Measurements from ENCODE around the gene NLRP9. TPM values are rescaled to one million over a fixed set of nuclear protein-coding genes. Genes with fewer than 3 reads are reported as not detected.

Gene NLRP9
- polyA plus RNA-seq, 1 donor, result not detected

GRCh38 chr19:55704494-55705245 lies 33.5 kb downstream of the NLRP9 start:
- DNase-seq (ENCODE audit: low read depth), result no peak

GRCh38 chr19:55703790-55704215 lies 34.4 kb downstream of the NLRP9 start:
- no peak for DNase-seq (ENCODE audit: low read depth)

DNA sequence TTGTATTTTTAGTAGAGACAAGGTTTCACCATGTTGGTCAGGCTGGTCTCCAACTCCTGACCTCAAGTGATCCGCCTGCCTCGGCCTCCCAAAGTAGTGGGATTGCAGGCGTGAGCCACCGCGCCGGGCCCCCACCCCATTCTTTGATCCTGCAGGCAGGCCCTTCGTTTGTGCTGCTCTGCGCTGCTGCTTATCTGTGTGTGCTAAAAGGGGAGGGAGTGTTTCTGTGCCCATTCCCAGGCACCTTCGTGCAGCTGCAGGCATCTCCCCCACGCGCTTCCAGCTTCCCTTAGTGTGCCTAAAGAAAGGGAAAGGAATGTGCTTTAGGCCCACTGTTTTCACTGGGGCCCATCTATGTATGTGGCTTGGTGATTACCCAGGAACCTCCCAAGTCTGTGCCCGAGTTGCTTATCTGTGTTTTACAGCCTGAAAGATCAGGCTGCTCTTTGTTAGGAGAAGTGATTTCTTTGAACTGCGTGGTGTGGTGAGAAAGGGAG lies 36.0 kb downstream of the NLRP9 start:
- no peak for DNase-seq (ENCODE audit: low read depth)

- DNase-seq (ENCODE audit: low read depth), result no peak
Observed at GRCh38 chr19:55700813-55701212, 37.4 kb downstream of the NLRP9 start.

GRCh38 chr19:55699221-55699620 lies 39.0 kb downstream of the NLRP9 start:
- DNase-seq (ENCODE audit: low read depth), result no peak

- DNase-seq (ENCODE audit: low read depth), result no peak
Observed at GRCh38 chr19:55698256-55698655, 39.9 kb downstream of the NLRP9 start.

GRCh38 chr19:55697698-55698097 lies 40.5 kb downstream of the NLRP9 start:
- DNase-seq (ENCODE audit: low read depth), result no peak

- DNase-seq (ENCODE audit: low read depth), result no peak
Observed at GRCh38 chr19:55697069-55697440, 41.1 kb downstream of the NLRP9 start.

- DNase-seq (ENCODE audit: low read depth), result no peak
Observed at GRCh38 chr19:55696301-55697068, 41.7 kb downstream of the NLRP9 start.

DNA sequence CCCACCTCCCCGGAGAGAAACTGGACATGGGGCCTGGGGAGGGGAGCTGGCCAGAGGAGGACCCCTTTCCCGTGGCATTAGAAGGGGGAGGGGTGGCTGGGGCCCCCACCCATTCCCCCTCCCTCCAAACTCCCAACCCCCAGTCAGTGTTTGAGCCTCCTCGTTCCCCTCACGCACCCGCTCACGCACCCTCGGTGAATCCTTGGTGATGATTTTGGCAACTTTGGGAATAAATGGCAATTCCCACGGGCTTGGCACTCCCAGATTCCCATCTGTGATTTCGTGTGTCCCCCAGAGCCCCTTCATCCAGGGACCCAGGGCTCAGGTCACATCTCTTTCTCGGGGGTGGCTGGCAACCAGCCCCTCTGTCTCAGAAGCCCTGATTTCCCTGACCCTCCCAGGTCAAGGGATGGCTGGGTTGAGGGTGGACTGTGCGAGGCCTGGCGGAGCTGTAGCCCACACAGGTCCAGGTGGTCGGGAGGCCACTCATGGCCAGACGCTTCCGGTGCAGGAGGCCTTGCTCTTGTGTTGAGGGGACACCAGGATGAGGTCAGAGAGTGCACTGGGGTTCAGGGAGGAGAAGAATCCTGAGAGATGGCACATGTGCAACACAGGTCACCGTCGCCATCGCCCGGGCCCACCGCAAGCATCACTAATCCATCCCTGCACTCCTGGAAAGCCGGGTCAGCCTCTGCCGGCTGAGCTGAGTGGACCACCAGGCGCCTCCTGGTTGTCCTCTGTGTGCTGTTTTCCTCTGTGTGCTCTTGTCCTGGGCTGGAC lies 42.5 kb downstream of the NLRP9 start:
- no peak for DNase-seq (ENCODE audit: low read depth)

DNA sequence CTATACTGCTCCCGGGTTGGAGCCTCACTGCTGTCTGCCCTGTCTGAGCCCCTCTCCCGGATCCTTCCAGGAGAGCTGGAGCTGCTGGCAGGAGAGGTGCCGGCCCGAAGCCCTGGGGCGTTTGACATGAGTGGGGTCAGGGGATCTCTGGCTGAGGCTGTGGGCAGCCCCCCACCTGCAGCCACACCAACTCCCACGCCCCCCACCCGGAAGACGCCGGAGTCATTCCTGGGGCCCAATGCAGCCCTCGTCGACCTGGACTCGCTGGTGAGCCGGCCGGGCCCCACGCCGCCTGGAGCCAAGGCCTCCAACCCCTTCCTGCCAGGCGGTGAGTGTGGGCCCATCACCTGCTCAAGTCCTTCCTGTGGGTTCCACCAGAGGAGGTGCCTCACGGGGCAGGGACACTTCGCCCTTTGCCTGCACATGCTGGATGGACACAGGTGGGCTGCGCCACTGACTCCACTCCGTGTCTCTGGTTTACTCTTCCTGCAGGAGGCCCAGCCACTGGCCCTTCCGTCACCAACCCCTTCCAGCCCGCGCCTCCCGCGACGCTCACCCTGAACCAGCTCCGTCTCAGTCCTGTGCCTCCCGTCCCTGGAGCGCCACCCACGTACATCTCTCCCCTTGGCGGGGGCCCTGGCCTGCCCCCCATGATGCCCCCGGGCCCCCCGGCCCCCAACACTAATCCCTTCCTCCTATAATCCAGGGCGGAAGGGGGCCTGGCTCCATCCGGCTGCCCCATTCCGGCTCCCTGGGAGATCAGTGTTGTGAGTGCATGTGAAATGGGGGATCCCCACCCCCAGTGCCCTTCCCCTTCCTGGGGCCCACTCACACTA lies 43.3 kb downstream of the NLRP9 start:
- no peak for DNase-seq (ENCODE audit: low read depth)

- DNase-seq (ENCODE audit: low read depth), result no peak
Observed at GRCh38 chr19:55694241-55694655, 44.0 kb downstream of the NLRP9 start.

DNA sequence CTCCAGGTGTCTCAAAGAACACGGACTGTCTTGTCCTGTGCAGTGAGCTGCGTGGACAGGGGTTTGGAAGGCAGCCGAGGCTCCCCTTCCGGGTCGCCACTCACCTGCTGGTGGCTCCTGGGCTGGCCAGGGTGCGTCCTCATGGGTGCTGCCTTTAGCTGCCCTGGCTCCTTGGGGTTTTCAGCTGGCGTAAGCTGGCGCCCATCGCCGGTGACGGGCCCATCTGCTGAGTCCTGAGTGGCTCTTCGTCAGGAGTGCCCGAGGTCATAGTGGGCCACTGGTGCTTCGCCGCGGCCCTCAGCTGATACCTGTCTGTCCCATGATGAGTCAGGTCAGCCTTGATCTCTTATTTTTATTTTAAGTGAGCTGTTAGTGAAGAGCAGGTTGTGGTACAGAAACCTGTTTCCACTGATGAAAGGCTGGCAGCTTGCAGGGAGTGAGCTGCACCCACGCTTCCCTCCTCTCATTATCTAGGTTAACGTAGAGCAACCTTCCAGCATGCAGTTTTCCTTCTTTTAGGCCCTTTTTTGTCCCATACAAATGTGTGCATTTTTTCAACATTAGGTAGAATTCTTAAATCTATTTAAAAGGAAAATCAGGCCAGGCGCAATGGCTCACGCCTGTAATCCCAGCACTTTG lies 44.7 kb downstream of the NLRP9 start:
- no peak for DNase-seq (ENCODE audit: low read depth)

GRCh38 chr19:55692681-55693081 lies 45.5 kb downstream of the NLRP9 start:
- DNase-seq (ENCODE audit: low read depth), result no peak

- no peak for DNase-seq (ENCODE audit: low read depth)
Observed at GRCh38 chr19:55691561-55692481, 46.4 kb downstream of the NLRP9 start.

GRCh38 chr19:55690769-55691545 lies 47.2 kb downstream of the NLRP9 start:
- no peak for DNase-seq (ENCODE audit: low read depth)

- DNase-seq (ENCODE audit: low read depth), result no peak
Observed at GRCh38 chr19:55690109-55690768, 48.0 kb downstream of the NLRP9 start.

- DNase-seq (ENCODE audit: low read depth), result no peak
Observed at GRCh38 chr19:55689411-55690108, 48.6 kb downstream of the NLRP9 start.

Measured in forelimb muscle (tissue), 1 donor.